Measurements from ENCODE around the gene SLC16A7. TPM values are rescaled to one million over a fixed set of nuclear protein-coding genes. Genes with fewer than 3 reads are reported as not detected.

The SLC16A7 gene
- total RNA-seq, 1 experiment from 2014 or later = 12.5 TPM

DNA sequence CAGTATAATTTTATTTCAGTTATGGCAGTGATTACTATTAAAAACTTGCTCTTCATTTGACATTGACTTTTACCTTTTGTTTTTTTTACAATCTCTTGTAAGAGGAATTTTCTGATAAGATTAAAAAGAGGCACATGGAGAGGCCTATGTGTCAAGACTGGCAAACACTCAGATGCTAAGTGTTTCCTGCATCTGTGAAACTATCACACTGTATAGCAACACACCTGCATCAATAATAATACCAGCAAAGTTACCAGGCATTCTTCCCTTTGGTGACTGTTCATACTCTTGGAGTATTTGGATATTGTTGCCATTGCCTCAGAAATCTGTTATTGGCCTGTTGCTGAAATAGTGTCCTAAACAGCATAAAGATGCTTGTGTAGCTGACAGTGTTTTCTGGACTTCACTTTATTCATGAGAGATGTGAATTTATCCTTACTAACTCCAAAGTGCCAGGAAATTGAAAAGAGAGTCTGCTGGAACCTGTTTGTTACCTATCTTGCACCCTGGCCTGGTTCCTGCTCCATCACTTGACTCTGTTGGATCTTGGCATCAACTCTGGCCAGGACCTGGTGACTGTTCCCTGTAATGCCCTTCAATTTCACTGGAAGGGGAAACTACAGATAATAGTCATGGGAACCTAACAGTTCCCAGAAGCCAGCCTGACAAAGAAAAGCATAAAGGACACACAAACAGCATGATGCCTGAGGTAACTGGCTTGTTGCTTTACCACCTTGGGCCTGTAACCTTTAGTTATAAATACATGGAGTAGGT lies 19.8 kb downstream of the SLC16A7 start:
- no peak for DNase-seq (ENCODE audit: low read depth)
- in situ Hi-C loops (cut with HindIII; ENCODE audit: low pct_unique_long_range_greater_than_20kb, low sequenced_read_pairs) = no loop called here

DNA sequence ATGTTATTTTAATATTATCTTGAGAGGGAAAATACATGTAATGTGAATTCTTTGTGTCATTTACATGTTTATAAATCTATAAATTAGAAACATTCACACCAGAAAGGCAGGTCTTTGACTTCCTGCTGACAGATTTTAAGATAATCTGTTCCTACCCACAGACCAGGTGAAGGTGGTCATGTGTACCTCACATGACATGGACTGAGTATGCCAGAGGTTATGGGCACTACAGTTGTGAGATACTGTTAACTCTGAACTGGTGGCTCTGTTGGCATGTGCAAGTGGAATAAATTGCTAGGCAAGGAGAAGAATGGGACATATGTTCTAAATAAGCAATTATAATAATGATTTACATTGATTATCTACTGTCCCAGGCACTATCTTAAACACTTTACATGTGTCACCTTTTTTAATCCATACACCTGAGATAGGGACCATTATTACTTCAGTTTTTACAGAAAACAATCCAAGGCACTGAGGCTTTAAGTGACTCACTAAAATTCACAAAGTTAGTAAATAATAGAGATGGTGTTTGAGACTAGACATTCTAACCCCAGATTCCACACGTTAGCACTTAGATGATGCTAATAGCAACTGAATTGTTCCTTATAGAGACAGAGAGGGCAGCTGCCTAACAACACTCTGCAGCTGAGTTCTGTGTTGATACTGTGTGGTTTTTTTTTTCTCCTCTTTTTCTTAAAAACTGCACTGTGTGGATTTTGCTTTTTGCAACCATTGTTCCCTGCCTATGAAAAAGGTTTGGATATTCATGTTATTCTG lies 23.8 kb downstream of the SLC16A7 start:
- in situ Hi-C loops (cut with HindIII; ENCODE audit: low pct_unique_long_range_greater_than_20kb, low sequenced_read_pairs) = no loop called here

DNA sequence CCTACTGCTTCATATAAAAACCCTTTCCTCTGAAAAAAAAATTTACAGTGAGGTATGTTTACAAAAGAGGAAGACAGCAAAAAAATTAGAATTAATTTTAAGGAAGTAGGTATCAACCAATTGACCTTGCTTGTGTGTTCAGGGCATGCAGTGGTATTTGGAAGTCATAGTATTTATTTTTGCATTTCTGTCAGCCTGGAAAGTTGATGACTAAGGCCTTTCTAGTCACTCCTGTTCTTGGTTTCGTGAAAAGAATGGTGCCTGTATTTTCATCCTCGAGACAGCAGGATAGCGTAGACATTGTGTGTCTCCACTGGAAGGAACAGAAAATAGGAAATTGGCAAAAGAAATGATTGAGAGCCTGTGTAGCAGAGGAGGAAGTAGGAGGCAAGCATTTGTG lies 24.5 kb downstream of the SLC16A7 start:
- in situ Hi-C loops (cut with HindIII; ENCODE audit: low pct_unique_long_range_greater_than_20kb, low sequenced_read_pairs) = no loop called here
- no peak for DNase-seq (ENCODE audit: low read depth)

More for the DNA sequence above, 23.8 kb downstream of the SLC16A7 start:
- no peak for DNase-seq (ENCODE audit: low read depth)

DNA sequence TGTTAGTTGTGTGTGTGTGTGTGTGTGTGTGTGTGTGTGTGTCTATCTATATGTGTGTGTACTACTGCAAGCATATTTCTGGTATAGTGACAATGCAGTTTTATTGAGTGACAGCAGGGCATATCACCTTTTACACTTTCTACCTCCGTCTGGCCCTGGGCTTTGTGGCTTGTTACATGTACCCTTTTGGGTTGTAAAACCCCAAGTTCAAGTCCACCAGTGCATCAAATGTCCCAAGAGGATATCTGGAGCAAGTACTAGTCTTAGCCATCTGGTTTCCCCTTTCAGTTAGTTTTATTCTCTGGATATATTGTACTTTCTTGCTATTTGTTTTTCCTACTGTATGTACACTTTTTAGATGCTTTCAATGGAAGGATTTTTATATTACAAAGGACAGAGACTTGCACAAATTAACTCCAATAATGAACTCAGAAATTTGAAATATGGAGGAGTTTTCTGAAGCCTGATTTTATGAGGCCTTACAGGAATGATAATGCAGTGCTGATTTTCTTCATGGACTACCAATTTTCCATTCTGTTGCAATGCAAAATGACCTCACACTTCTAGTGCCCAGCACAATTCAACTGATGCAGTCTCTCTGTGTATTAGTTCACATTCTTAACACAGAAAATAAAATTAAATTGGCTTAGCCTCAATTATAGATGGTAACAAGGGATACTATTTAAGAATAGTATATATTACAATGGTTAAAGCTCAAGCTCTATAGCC lies 29.1 kb downstream of the SLC16A7 start:
- DNase-seq (ENCODE audit: low read depth) = no peak
- in situ Hi-C loops (cut with HindIII; ENCODE audit: low pct_unique_long_range_greater_than_20kb, low sequenced_read_pairs) = no loop called here

DNA sequence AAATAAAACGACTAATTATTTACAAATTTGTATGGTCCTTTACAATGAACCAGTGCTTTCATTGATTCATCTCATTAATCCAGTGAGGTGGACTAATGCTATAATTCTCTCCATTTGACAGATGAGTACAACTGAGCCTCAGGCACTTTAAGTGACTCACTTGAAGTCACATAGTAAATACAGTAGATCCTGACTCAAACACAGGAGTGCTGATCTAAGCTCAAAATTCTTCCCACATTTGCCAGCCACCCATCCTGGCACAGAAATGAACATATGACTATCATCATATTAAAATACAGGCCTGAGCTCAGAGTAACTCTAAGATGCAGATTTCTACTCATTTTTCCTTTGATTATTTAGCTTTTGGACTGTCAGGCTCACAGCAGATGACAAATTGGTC lies 30.6 kb downstream of the SLC16A7 start:
- no peak for DNase-seq (ENCODE audit: low read depth)
- in situ Hi-C loops (cut with HindIII; ENCODE audit: low pct_unique_long_range_greater_than_20kb, low sequenced_read_pairs) = no loop called here

DNA sequence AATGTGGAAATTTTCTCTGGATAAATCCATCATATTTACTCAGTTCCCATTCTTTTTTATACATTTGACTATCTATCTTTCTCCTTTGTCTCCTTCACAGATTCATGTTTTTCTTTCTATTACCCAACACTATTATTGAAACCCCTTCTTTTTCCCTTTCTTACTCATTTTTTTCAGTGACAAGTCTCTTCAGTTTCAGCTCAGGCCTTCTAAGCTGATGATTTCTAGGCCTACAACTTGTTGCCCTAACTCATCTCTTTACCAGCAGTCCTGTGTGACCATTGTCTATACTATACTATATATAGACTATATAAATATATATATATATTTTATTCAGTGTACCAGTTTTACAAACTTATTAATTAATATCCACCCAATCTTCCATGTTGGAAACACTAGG lies 31.8 kb downstream of the SLC16A7 start:
- DNase-seq (ENCODE audit: low read depth) = no peak
- in situ Hi-C loops (cut with HindIII; ENCODE audit: low pct_unique_long_range_greater_than_20kb, low sequenced_read_pairs) = no loop called here

DNA sequence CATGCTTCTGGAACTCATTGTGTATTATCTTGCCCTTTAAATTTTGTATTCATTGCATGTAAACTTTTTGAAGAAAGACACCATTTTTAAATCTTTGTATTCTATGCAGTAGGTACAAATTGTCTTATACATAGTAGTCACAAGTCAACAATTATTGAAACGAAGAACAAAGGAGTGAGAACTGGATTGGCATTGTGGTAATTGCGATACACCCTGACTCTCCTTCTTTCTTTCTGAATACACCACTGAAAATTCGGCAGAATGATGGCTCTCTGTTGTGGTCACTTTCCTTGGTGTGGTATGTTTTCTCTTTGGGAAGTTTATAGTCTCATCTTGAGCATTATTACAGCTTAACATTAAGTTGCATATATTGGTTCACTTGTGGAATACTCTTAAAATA lies 34.1 kb downstream of the SLC16A7 start:
- in situ Hi-C loops (cut with HindIII; ENCODE audit: low pct_unique_long_range_greater_than_20kb, low sequenced_read_pairs) = no loop called here

DNA sequence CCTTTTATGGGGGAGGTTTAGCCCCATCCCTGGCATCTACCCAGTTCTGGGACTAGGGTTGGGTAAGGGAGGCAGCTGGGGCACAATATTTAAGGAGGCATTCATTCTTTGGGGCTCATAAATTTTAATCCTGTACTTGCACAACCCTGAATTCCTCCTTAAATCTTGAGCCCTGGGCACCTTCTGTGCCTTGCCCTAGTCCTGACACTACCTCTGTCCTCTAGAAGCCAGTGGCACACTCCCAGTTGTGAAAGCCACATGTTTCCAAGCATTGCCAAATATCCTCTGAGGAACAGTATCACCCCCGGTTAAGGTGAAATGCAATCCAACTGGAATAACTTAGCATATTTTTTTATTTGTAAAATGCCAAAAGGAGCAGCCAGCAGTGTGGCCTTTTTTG lies 36.6 kb downstream of the SLC16A7 start:
- in situ Hi-C loops (cut with HindIII; ENCODE audit: low pct_unique_long_range_greater_than_20kb, low sequenced_read_pairs) = no loop called here
- no peak for DNase-seq (ENCODE audit: low read depth)

More for the DNA sequence above, 34.1 kb downstream of the SLC16A7 start:
- no peak for DNase-seq (ENCODE audit: low read depth)

DNA sequence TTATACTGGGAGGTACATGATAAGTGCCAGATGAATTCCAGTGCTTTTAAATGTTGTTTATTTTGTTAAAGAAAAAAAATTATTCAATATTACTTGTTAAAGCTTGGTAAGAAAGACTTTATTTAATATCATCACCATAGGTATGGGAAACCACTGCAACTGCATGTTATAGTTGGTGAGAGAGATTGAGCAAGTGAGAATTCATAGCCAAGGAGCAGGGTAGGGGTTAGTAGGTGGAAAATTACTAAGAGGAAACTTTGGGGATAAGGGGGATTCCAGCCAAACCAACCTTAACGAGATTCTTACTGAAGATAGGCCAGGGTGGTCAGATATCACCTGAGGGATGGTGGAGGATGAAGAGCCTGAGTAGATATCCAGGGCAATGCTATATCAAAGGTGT lies 38.4 kb downstream of the SLC16A7 start:
- in situ Hi-C loops (cut with HindIII; ENCODE audit: low pct_unique_long_range_greater_than_20kb, low sequenced_read_pairs) = no loop called here
- DNase-seq (ENCODE audit: low read depth) = no peak

DNA sequence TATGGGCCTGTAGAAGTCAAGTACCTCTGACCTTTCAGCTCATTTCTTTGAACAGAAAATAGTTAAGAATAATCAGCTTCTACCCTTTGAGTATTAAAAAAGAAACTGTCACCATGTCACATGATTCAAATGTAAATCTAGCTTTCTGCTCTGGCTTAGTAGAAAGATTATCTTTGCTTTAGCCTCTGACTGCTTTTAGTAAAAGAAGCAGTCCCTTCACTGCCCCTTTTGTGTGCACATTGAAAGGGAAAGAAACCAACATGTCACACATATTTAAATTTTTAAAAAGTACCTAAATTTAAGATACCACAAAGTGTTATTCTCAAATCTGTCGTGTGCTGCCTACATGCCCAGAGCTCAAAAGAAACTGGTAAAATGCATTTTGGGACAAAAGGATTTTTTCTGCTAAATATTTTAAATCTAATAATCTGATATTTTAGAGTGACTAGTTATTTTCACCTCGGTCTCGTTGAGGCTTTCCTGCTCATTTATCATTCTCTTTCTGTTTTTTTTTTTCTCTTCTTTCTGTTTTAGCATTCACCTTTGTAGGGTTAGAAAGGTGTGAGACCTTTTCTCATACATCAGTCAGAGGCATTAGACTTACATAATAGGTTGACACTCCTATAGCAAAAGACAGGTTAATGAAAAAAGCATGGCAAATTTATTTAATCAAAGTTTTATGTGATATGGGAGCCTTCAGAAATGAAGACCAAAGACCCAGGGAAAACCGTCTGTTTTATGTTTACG lies 41.3 kb downstream of the SLC16A7 start:
- no peak for DNase-seq (ENCODE audit: low read depth)
- in situ Hi-C loops (cut with HindIII; ENCODE audit: low pct_unique_long_range_greater_than_20kb, low sequenced_read_pairs) = no loop called here

DNA sequence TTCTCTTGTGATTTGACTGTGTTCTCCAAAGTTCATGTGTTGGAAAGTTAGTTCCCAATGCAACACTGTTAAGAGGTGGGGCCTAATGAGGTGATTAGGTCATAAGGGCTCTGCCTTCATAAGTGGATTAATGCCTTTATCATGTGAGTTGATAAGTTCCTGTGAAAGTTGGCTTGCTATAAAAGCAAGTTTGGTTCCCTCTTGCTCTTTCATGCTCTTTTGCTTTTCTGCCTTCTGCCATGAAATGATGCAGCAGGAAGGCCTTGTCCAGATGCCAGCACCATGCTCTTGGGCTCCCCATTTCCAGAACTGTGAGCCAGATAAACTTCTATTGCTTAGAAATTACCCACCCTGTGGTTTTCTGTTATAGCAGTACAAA lies 41.9 kb downstream of the SLC16A7 start:
- in situ Hi-C loops (cut with HindIII; ENCODE audit: low pct_unique_long_range_greater_than_20kb, low sequenced_read_pairs) = no loop called here
- DNase-seq (ENCODE audit: low read depth) = no peak

DNA sequence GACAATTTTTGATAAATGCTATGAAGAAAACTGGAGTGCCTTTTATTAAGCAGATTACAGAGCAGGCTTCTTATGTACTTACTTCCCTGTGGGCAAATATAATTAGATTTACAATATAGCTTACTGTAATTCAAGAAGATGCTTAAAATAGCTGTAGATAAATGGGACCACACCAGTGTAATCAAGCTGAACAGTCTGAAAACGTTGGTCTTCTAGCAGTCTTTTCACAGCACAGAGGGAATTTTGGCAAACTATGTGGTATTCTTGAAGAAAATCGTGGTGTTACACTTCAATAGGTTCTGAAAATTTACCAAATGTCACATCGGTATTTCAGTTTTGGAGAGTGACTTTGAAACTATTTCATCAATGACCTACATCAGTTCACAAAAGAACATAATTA lies 47.7 kb downstream of the SLC16A7 start:
- peak; percentile 25 for DNase-seq (ENCODE audit: low read depth)
- in situ Hi-C loops (cut with HindIII; ENCODE audit: low pct_unique_long_range_greater_than_20kb, low sequenced_read_pairs) = no loop called here

DNA sequence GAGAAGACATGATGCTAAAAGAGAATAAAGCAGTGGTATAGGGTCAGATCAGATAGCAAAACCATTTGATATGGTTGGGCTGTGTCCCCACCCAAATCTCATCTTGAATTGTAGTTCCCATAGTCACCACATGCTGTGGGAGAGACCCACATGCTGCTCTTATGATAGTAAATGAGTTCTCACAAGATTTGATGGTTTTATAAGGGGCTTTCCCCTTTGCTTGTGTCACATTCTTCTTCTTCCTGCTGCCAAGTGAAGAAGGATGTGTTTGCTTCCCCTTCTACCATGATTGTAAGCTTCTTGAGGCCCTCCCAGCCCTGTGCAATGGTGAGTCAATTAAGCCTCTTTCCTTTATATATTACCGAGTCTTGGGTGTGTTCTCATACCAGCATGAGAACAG lies 49.4 kb downstream of the SLC16A7 start:
- no peak for DNase-seq (ENCODE audit: low read depth)
- in situ Hi-C loops (cut with HindIII; ENCODE audit: low pct_unique_long_range_greater_than_20kb, low sequenced_read_pairs) = no loop called here

DNA sequence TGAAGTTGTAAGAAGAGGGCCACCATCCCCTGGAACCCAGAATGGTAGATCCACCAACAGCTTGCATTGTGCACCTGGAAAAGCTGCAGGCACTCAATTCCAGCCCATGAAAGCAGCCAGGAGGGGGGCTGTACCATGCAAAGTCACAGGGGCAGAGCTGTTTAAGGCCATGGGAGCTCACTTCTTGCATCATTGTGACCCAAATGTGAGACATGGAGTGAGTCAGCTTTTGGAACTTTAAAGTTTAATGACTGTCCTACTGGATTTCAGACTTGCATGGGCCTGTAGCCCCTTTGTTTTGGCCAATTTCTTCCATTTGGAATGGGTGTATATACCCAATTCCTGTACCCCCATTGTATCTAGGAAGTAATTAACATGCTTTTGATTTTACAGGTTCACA lies 50.8 kb downstream of the SLC16A7 start:
- in situ Hi-C loops (cut with HindIII; ENCODE audit: low pct_unique_long_range_greater_than_20kb, low sequenced_read_pairs) = no loop called here
- no peak for DNase-seq (ENCODE audit: low read depth)

DNA sequence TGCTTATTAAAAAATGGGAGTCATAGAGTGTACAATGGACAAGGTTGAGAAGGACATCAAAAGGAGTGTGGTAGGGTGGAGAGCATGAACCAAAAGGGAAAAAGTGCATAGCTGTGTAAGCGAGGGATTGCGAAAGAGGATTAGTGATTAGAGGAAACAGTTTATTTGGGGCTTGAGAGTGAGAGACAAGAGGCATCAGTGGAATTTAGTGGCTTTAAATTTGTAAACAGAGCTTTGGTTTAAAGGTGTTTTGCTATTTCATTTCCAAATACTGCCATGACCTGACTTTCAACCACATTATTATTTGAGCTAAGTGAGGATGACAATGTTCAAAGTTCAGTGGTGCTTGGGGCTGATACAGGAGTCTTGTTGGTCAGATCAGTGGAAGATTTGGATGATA lies 53.4 kb downstream of the SLC16A7 start:
- in situ Hi-C loops (cut with HindIII; ENCODE audit: low pct_unique_long_range_greater_than_20kb, low sequenced_read_pairs) = no loop called here
- peak; percentile 59 for DNase-seq (ENCODE audit: low read depth)

DNA sequence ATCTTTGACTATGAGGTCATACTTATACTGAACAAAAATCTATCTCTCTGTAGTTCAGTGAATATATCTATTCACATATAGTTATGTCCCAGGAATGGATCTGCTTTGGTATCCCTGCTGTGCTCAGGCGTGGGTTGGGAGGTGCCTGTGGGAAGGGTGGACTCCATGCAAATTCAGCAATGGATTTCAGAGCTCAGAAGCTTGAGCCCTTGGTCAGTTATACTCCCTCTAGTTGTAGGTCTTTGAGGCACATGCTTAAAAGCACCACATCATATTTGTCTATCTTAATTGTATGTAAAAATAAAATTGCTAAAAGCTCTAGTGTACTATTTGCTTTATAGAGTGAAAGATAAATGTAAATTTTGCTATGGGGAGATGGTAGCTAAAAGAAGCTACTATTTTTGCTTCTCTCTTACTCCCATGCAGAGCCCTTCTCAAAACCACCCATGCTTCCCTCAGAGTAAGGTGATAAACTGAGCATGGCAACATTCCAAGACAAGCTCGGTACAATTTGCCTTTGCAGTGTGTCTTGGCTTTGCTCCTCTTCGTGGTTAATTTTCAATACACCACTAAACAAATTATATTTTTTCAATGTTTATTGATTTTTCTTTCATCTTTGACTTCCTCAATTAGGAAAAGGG lies 54.9 kb downstream of the SLC16A7 start:
- in situ Hi-C loops (cut with HindIII; ENCODE audit: low pct_unique_long_range_greater_than_20kb, low sequenced_read_pairs) = no loop called here
- peak; percentile 57 for DNase-seq (ENCODE audit: low read depth)

DNA sequence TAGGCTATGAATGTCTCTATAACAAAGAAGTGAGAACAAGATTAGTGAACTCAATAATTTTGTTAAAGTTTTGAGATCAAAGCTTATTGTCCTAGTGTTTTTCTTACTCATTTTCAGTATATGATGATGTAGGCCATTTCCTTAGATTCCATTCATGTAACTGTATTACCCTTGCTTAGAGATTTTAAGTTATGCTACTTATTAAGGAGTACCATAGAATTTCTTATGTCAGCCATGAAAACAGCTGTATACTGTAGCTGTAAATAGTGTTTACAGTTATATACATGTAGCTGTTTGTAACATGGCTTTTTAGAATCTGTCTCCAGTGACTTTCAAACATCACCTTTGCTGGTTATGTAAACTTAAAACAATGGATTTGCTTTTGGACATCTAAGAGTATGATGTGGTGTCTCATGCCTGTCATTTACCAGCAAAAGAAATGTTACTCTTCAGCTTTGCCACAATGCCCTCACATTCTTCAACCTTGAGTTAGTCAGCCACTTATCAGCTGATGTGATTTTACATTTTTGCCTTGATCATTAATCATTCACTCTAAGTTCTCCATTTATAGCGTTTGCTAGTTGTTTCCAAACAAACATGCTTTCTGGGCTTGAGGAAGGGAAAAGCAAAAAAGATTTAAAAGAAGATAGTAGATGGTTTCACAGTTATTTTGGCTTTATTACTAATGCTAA lies 55.5 kb downstream of the SLC16A7 start:
- in situ Hi-C loops (cut with HindIII; ENCODE audit: low pct_unique_long_range_greater_than_20kb, low sequenced_read_pairs) = no loop called here
- peak; percentile 80 for DNase-seq (ENCODE audit: low read depth)
